GM12874 (cell line): ENCODE measurements around the gene ABCD2.

Experiments used
- TF ChIP-seq, protein P1 (sequence below): IDR thresholded peaks from 2 replicates; pipeline ENCODE4 v1.5.1; 2011; ENCODE audit warnings: low read depth, mild to moderate bottlenecking, control low read depth, low read length, moderate library complexity; ENCODE audit not compliant: insufficient read depth

ABCD2 gene

DNA sequence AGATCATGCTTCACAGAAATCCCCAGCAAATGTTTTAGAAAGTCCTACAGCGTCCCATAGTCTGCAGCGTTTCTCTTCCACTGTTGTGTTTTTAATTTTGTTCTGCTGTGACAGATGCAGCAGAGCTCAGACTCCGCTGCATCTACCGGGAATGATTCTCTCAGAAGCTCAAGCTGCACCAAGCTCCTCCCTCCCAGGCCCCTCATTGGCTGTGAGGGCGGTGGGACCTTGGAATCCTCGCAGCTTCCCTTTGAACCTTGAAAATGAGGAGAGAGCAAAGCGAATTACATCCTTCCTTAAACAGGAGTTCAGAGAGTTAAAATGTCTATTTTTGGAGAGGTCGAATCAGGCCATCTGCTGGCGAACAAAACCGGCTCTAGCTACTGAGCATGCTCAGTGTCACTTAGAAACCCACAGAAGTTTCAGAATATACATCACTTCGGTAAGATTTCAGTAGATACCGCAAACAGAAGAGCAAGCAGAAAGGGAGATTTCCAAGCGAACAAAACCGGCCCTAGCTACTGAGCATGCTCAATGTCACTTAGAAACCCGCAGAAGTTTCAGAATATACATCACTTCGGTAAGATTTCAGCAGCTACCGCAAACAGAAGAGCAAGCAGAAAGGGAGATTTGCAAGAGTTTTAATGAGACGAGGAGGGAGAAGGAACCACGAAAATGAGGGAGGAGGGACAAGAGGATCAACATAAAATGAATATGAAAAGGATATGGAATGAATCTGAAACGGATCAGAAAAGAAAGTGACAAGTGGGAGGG, at the start of gene ABCD2:
ABCD2 (minus strand) TSS at position 144 of the 774 bp plus-strand sequence. CDS start 188 bp downstream, outside the sequence.
- TF ChIP-seq, protein P1, sequence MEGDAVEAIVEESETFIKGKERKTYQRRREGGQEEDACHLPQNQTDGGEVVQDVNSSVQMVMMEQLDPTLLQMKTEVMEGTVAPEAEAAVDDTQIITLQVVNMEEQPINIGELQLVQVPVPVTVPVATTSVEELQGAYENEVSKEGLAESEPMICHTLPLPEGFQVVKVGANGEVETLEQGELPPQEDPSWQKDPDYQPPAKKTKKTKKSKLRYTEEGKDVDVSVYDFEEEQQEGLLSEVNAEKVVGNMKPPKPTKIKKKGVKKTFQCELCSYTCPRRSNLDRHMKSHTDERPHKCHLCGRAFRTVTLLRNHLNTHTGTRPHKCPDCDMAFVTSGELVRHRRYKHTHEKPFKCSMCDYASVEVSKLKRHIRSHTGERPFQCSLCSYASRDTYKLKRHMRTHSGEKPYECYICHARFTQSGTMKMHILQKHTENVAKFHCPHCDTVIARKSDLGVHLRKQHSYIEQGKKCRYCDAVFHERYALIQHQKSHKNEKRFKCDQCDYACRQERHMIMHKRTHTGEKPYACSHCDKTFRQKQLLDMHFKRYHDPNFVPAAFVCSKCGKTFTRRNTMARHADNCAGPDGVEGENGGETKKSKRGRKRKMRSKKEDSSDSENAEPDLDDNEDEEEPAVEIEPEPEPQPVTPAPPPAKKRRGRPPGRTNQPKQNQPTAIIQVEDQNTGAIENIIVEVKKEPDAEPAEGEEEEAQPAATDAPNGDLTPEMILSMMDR: no peak

DNA sequence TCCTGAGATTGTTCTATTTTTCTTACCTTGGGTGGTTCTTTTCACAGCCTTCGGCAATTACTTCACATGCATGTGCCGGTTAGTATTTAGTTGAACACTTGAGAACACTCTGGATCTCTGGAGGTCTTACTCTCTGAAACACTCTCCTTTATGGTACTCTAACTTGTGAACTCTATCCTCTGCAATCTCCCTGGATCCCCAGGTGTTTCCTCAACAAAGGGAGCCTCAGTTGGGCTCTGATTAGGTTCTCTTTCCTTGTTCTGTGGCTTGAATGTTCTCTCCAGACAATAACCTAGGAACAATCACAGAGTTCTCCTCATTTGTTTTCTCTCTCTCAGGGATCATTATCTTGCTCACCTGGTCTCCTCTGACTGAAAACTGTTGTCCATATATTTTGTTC, 40.5 kb upstream of the ABCD2 start:
- TF ChIP-seq, protein P1: no peak

DNA sequence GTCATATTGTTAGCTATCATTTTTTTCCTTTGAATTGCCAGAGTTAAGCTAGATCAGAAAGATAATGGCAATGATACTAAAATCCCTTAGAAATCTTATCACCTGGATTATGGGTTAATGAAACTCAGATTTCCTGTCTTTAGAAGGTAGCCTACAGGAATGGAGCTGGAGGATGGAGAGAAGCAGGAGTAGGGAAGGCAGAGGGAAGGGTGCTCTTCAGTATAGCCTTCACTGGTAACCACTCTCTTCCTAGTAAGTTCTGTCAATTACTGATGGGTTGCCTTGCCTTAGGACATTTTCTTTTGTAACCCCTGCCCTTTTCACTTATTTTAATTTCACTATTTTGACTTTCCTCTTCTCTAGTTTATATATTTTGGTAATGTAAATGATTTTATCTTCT, 27.8 kb upstream of the ABCD2 start:
- TF ChIP-seq, protein P1: no peak

DNA sequence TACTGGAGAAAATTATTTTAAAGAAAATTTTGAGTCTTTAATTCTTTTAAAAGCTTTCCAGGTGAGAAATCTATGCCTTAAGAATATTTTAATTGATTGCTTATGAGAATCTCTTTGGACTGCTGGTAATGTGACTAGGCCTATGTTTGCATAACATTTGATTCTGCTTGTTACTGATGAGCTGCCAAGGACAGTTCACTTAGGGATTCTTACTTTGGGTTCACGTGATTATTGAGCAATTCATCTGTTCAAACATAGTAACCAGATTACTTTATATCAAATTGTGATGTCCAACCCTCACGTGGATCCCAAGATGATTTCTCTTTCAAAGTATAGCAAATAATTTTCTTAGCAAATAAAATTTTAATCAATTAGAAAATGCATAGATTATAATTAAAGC, 27.4 kb upstream of the ABCD2 start:
- TF ChIP-seq, protein P1: no peak

DNA sequence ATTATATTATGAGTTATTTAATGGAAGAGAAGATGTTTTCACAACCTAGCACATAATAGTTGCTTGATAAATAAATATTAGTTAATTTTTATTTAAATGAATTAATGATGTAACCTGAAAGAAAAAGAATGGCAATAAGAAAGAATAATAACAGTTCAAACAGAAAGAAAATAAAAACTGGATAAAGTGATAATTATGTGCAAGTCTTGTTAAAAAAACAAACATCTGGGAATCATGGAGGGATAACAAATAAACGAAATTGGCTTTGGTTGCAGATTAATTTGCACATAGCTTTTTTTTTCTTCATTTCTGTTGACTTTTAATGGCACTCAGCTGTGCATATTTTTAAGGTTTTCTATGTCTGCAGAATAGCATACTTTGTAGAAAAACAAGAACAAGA, 23.4 kb upstream of the ABCD2 start:
- TF ChIP-seq, protein P1: no peak

DNA sequence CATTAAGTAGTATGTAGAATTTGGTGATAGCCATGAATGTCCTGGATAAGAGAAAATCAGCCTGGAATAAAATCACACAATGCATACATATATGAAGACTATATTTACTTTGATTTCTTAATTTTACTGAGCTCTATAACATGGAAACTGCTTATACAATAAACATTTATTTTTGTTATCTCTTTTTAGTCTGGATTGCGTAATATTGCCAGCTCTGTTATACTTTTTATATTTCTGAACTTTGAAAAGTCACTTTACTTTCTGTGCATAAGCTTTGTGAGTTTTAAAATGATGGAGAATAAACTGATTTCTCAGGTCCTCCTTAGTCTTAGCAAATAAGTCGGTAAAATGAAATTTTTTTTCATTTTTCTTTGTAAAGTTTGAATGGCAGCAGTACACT, 19.2 kb upstream of the ABCD2 start:
- TF ChIP-seq, protein P1: no peak

DNA sequence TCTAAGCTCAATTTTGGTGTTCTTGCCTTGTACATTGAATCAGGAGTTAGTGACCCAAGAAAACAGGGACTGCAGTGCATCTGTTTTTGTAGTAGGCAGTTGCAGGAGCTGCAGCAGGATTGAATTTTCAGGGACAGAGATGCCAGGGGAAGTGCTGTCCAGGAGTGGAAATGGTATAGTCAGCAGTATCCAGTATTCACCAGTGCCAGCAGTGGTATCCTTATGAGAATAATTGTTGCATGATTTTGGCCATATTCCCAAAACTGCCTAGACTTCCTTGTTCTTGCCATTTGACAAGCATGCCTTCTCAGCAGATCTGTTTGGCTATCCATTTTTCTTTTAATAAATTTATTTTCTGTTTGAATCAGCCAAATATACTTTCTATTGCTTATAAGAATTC, 18.6 kb upstream of the ABCD2 start:
- TF ChIP-seq, protein P1: no peak

DNA sequence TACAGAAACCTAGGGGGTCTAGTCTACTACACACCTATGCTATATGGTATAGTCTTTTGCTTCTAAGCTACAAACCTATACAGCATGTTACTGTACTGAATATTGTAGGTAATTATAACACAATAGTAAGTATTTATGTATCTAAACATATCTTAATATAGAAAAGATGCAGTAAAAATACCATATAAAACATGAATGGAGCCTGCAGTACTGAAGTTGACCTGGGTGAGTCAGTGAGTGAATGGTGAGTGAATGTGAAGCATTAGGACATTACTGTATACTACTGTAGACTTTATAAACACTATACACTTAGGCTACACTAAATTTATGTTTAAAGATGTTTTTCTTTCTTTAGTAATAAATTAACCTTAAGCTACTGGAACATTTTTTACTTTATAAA, 13.1 kb upstream of the ABCD2 start:
- TF ChIP-seq, protein P1: no peak
